HepG2 (cell line): ENCODE results near the gene MAPK12. TPM values are rescaled to one million over a fixed set of nuclear protein-coding genes. Genes with fewer than 3 reads are reported as not detected.
A peak's percentile ranks its signal among the peaks of the same experiment; 100 is the strongest.

Experiments
- ATAC-seq: fragments of 200-7000 bp; cut with Tn5 transposase; 3 replicates; pipeline ENCODE4 v1.9.1; 2020; ENCODE audit warnings: mild to moderate bottlenecking, moderate library complexity
- BruUV-seq: library from RNA; stranded (reverse); fragments of 400-500 nt; replicated peaks from 2 replicates; lab custom pipeline; 2021; lab: Mats Ljungman, UMichigan
- CTCF ChIA-PET: fragments of 300-600 bp; formaldehyde crosslinking; extraction: SDS; loops from one replicate; lab custom pipeline; 2021; ENCODE audit warnings: low total read pairs, inconsistent platforms, low intra/inter-chr PET ratio; lab: Yijun Ruan, JAX
- POLR2A ChIA-PET: fragments of 350-600 bp; sonication (Branson Sonifier 250); formaldehyde crosslinking; loops from one replicate; lab custom pipeline; 2020; ENCODE audit warnings: antibody characterized with exemption, inconsistent platforms; lab: Yijun Ruan, JAX
- DNase-seq: peaks from one replicate; pipeline ENCODE4 v3.0.0-alpha.2; 2015; ENCODE audit warnings: low spot score
- FAIRE-seq: peaks from 3 replicates; lab custom pipeline; 2011; peaks lifted over from hg19 to GRCh38; lab: Jason Lieb, UNC
- H2AFZ ChIP-seq: one replicate; pipeline ENCODE4 v1.6.1; 2011; ENCODE audit warnings: low read length, inconsistent platforms
- H3K27ac ChIP-seq: fragments of 300-600 bp; 3 replicates; pipeline ENCODE4 v1.8.0; 2011; ENCODE audit warnings: mixed run types, mild to moderate bottlenecking, mixed read lengths, low read length, inconsistent platforms; ENCODE audit not compliant: insufficient read depth; ENCODE audit errors: extremely low read length
- H3K27me3 ChIP-seq, 2 experiments: fragments of 200-600 bp in 1 of 2; 2 replicates in 1 of 2; 3 replicates in 1 of 2; pipeline versions ENCODE4 v1.6.0 to v1.8.0; 2011; ENCODE audit warnings: low read length in 2 of 2, mild to moderate bottlenecking in 2 of 2, moderate library complexity in 2 of 2, inconsistent platforms in 1 of 2; ENCODE audit not compliant: insufficient read depth in 2 of 2, control insufficient read depth in 1 of 2
- H3K36me3 ChIP-seq, 2 experiments: fragments of 200-600 bp in 1 of 2; replicated peaks in 1 of 2; 2 replicates in 1 of 2; 3 replicates in 1 of 2; pipeline versions ENCODE4 v1.5.1 to v1.8.0; 2011; ENCODE audit warnings: low read length in 2 of 2, inconsistent platforms in 1 of 2; ENCODE audit not compliant: insufficient read depth in 2 of 2, control insufficient read depth in 1 of 2
- H3K4me1 ChIP-seq: 2 replicates; pipeline ENCODE4 v1.5.1; 2012; ENCODE audit warnings: low read length, inconsistent platforms; ENCODE audit not compliant: insufficient read depth
- H3K4me2 ChIP-seq: 2 replicates; pipeline ENCODE4 v1.6.0; 2011; ENCODE audit warnings: low read depth, low read length, inconsistent platforms
- H3K4me3 ChIP-seq, 3 experiments: fragments of 200-600 bp in 1 of 3; sonication (generic), shearing (Covaris generic) in 1 of 3; replicated peaks in 1 of 3; 2 replicates each; pipeline ENCODE4 v1.5.1; 2011 to 2016; ENCODE audit warnings: low read length in 3 of 3, inconsistent platforms in 2 of 3, low read depth in 2 of 3, mild to moderate bottlenecking in 2 of 3, control low read depth in 1 of 3, mixed read lengths in 1 of 3; ENCODE audit not compliant: insufficient read depth in 1 of 3
- H3K79me2 ChIP-seq: one replicate; pipeline ENCODE4 v1.6.1; 2011; ENCODE audit warnings: low read length, inconsistent platforms; ENCODE audit not compliant: insufficient read depth
- H3K9ac ChIP-seq: 2 replicates; pipeline ENCODE4 v1.6.0; 2011; ENCODE audit warnings: mild to moderate bottlenecking, low read depth, low read length, inconsistent platforms; ENCODE audit not compliant: insufficient read depth
- H3K9me3 ChIP-seq: 2 replicates; pipeline ENCODE4 v1.5.1; 2012; ENCODE audit warnings: mild to moderate bottlenecking, low read length
- H4K20me1 ChIP-seq: 2 replicates; pipeline ENCODE4 v1.6.0; 2011; ENCODE audit warnings: inconsistent platforms, mild to moderate bottlenecking, low read length, moderate library complexity; ENCODE audit not compliant: insufficient read depth
- CENPT ChIP-seq: sonication (generic); formaldehyde crosslinking; IDR thresholded peaks from 2 replicates; pipeline ENCODE4 v1.8.0; 2022; ENCODE audit warnings: low read depth, mild to moderate bottlenecking, moderate library complexity, missing genetic modification reagents
- CTCF ChIP-seq: sonication (generic); formaldehyde crosslinking; IDR thresholded peaks from 2 replicates; pipeline ENCODE4 v1.5.0; 2020; ENCODE audit warnings: mild to moderate bottlenecking, missing genetic modification reagents, moderate library complexity
- GATA4 ChIP-seq: sonication (generic); IDR thresholded peaks from 2 replicates; pipeline ENCODE4 v1.6.1; 2016; ENCODE audit warnings: antibody characterized with exemption, low read depth, borderline replicate concordance
- HNRNPK ChIP-seq: fragments of 200-400 bp; formaldehyde crosslinking; IDR thresholded peaks from 2 replicates; pipeline ENCODE4 v1.6.1; 2018; ENCODE audit warnings: low read length, low read depth, moderate library complexity, mild to moderate bottlenecking; ENCODE audit not compliant: poor library complexity, severe bottlenecking
- KLF9 ChIP-seq: IDR thresholded peaks from 2 replicates; pipeline ENCODE4 v1.6.1; 2016; ENCODE audit warnings: low read depth
- MAZ ChIP-seq, 2 experiments: sonication (generic) in 1 of 2; formaldehyde crosslinking in 1 of 2; IDR thresholded peaks; 2 replicates each; pipeline versions ENCODE4 v1.5.0 to v1.6.1; 2012 to 2020; ENCODE audit warnings: low read depth in 2 of 2, mild to moderate bottlenecking in 2 of 2, borderline replicate concordance in 1 of 2, improper control_type of control experiment in 1 of 2, low read length in 1 of 2, missing genetic modification reagents in 1 of 2, moderate library complexity in 1 of 2
- PRPF4 ChIP-seq: fragments of 200-400 bp; formaldehyde crosslinking; IDR thresholded peaks from 2 replicates; pipeline ENCODE4 v1.6.1; 2016; ENCODE audit warnings: low read length, low read depth; ENCODE audit not compliant: poor library complexity, severe bottlenecking
- RFX1 ChIP-seq: fragments of 450-650 bp; IDR thresholded peaks from 2 replicates; pipeline ENCODE4 v1.6.1; 2017
- SMARCC2 ChIP-seq: fragments of 450-650 bp; IDR thresholded peaks from 2 replicates; pipeline ENCODE4 v1.6.1; 2017; ENCODE audit warnings: antibody characterized with exemption, mild to moderate bottlenecking
- SMC3 ChIP-seq: IDR thresholded peaks from 2 replicates; pipeline ENCODE4 v1.6.1; 2011; ENCODE audit warnings: low read length, improper control_type of control experiment
- STAG1 ChIP-seq: sonication (generic); formaldehyde crosslinking; IDR thresholded peaks from 2 replicates; pipeline ENCODE4 v1.4.0; 2020; ENCODE audit warnings: missing genetic modification reagents
- STAT5B ChIP-seq: sonication (generic); formaldehyde crosslinking; IDR thresholded peaks from 2 replicates; pipeline ENCODE4 v1.4.0; 2020; ENCODE audit warnings: missing genetic modification reagents
- SYNCRIP ChIP-seq: fragments of 200-400 bp; formaldehyde crosslinking; IDR thresholded peaks from 2 replicates; pipeline ENCODE4 v1.6.1; 2018; ENCODE audit warnings: mild to moderate bottlenecking, low read depth, low read length; ENCODE audit not compliant: insufficient read depth
- TOE1 ChIP-seq: sonication (generic); formaldehyde crosslinking; IDR thresholded peaks from 2 replicates; pipeline ENCODE4 v1.4.0; 2020; ENCODE audit warnings: mild to moderate bottlenecking, missing genetic modification reagents
- ZBTB33 ChIP-seq: sonication (generic); formaldehyde crosslinking; IDR thresholded peaks from 2 replicates; pipeline ENCODE4 v1.4.0; 2020; ENCODE audit warnings: missing genetic modification reagents
- ZBTB38 ChIP-seq: sonication (generic); formaldehyde crosslinking; IDR thresholded peaks from 2 replicates; pipeline ENCODE4 v1.5.1; 2020; ENCODE audit warnings: mild to moderate bottlenecking, missing genetic modification reagents
- ZFY ChIP-seq: sonication (generic); formaldehyde crosslinking; IDR thresholded peaks from 2 replicates; pipeline ENCODE4 v1.4.0; 2020; ENCODE audit warnings: missing genetic modification reagents
- ZMYM3 ChIP-seq: sonication (generic); formaldehyde crosslinking; IDR thresholded peaks from 2 replicates; pipeline ENCODE4 v1.5.1; 2020; ENCODE audit warnings: mild to moderate bottlenecking, missing genetic modification reagents
- ZNF224 ChIP-seq: sonication (generic); formaldehyde crosslinking; IDR thresholded peaks from 2 replicates; pipeline ENCODE4 v1.5.0; 2020; ENCODE audit warnings: mild to moderate bottlenecking, missing genetic modification reagents
- ZNF841 ChIP-seq: sonication (generic); formaldehyde crosslinking; IDR thresholded peaks from 2 replicates; pipeline ENCODE4 v1.8.1; 2023; ENCODE audit warnings: missing genetic modification reagents, borderline replicate concordance
- WGBS: methylation state at CpG from one replicate; pipeline ENCODE4 v1.1.6; 2017; ENCODE audit warnings: low lambda C conversion rate; 5-methylcytosine and 5-hydroxymethylcytosine counted together
- in situ Hi-C: cut with HindIII; loops from 2 replicates; pipeline ENCODE4 v1.10.0; 2017; ENCODE audit warnings: low pct_unique_long_range_greater_than_20kb; ENCODE audit not compliant: extremely low pct_ligation_motif_present
- intact Hi-C: fragments of 100-400 bp; cut with micrococcal nuclease; formaldehyde crosslinking; loops from one replicate; pipeline ENCODE4 v1.10.0; 2022; ENCODE audit not compliant: unreplicated experiment
- polyA plus RNA-seq, 8 experiments: library from polyadenylated mRNA; depleted of rRNA in 3 of 8; stranded (reverse) in 7 of 8; unstranded in 1 of 8; fragments of >200 nt; fragmentation: Illumina TruSeq in 4 of 8; extraction: Trizol in 4 of 8; gene quantifications; 2 replicates each; pipeline versions ENCODE4 v1.2.1 to v1.2.3, GENCODE V29; 2011 to 2016; ENCODE audit warnings: low read depth in 4 of 8, missing spikeins in 1 of 8, mixed read lengths in 1 of 8; ENCODE audit not compliant: insufficient read depth in 1 of 8
- total RNA-seq, 5 experiments: library from RNA; depleted of rRNA; stranded (reverse); fragments of >200 nt; fragmentation: Illumina TruSeq; extraction: Trizol; gene quantifications; 2 replicates each; pipeline ENCODE4 v1.2.3, GENCODE V29; 2016; ENCODE audit warnings: low read depth in 1 of 5
- TF ChIP-seq, protein P1 (sequence below): sonication (generic); formaldehyde crosslinking; IDR thresholded peaks from 2 replicates; pipeline ENCODE4 v1.4.0; 2020; ENCODE audit warnings: missing genetic modification reagents

MAPK12 gene
- total and polyA plus RNA-seq, 2 of the 13 experiments (the other 11 are each of a cell fraction or from before 2014, with no cell fraction given): 22.2 to 23.3 TPM

GRCh38 chr22:50274311-50274710 lies 12.8 kb upstream of the MAPK12 start:
- Histone ChIP-seq H3K4me2 (no peak overlapping the region), H3K4me1 (peaks cover 23% of the 10 kb centered on the region), H3K9me3 (no peaks in the 10 kb centered on the region), H2AFZ (no peak overlapping the region), H3K36me3 (peaks cover 13 to 18% of the 10 kb centered on the region in 2 experiments; a peak in 4 of 5 replicates), H3K27ac (no peak overlapping the region), H3K9ac (no peak overlapping the region), H3K4me3 (no peak overlapping the region), H4K20me1 (peaks cover 7% of the 10 kb centered on the region; the same call in 1 of the 2 replicates), H3K27me3 (peaks cover 6 to 17% of the 10 kb centered on the region in 2 experiments), H3K79me2 (no peaks in the 10 kb centered on the region)
- no TSS peak for BruUV-seq
- ChIA-PET POLR2A (no interaction called here), CTCF (interaction anchor here (1.7 to 4.2 kb wide), 2 partner anchors 53 to 68 kb away, joined by 21 to 125 read pairs; partner anchors contain the start of genes DENND6B and PPP6R2)
- peak; percentile 44 for ATAC-seq
- DNase-seq: peak; percentile 44
- WGBS: 75% methylated on average over 4 of the region's 7 CpGs
- FAIRE-seq: no peak
- intact Hi-C loops (no loop called here), in situ Hi-C loops (no loop called here)
- TF ChIP-seq PRPF4 (peak; percentile 43), STAT5B (CRISPR knock-in tag) (no peak), STAG1 (CRISPR knock-in tag) (peak; percentile 21), KLF9 (no peak), SYNCRIP (no peak), SMC3 (peak; percentile 37; the same call in 1 of the 2 replicates), ZBTB38 (CRISPR knock-in tag) (peak; percentile 95), ZBTB33 (CRISPR knock-in tag) (peak; percentile 99), ZMYM3 (no peak), ZNF224 (no peak), RFX1 (no peak), TOE1 (CRISPR knock-in tag) (no peak), CENPT (CRISPR knock-in tag) (no peak), GATA4 (no peak), ZNF841 (no peak), HNRNPK (peak; percentile 74), ZFY (CRISPR knock-in tag) (no peak), SMARCC2 (no peak), MAZ (IDR thresholded peaks at IDR 0.05; ENCODE audit: borderline replicate concordance, low read depth, low read length) (0 out of 2 replicates have a peak, but pooled peaks have one; percentile 16), MAZ (CRISPR knock-in tag; IDR thresholded peaks at IDR 0.05; ENCODE audit: low read depth) (no peak), CTCF (CRISPR knock-in tag) (peak; percentile 54)
- TF ChIP-seq, protein P1, sequence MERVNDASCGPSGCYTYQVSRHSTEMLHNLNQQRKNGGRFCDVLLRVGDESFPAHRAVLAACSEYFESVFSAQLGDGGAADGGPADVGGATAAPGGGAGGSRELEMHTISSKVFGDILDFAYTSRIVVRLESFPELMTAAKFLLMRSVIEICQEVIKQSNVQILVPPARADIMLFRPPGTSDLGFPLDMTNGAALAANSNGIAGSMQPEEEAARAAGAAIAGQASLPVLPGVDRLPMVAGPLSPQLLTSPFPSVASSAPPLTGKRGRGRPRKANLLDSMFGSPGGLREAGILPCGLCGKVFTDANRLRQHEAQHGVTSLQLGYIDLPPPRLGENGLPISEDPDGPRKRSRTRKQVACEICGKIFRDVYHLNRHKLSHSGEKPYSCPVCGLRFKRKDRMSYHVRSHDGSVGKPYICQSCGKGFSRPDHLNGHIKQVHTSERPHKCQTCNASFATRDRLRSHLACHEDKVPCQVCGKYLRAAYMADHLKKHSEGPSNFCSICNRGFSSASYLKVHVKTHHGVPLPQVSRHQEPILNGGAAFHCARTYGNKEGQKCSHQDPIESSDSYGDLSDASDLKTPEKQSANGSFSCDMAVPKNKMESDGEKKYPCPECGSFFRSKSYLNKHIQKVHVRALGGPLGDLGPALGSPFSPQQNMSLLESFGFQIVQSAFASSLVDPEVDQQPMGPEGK (CRISPR knock-in tag): peak; percentile 32; the same call in 1 of the 2 replicates
